Pancreas (tissue), 10 donors: ENCODE measurements around the gene SCD5. TPM values are rescaled to one million over a fixed set of nuclear protein-coding genes. Genes with fewer than 3 reads are reported as not detected.

Source experiments
- ATAC-seq, 4 donors: fragments of 200-7000 bp; cut with Tn5 transposase; one replicate each; pipeline versions ENCODE4 v1.8.0 to v1.9.1; 2020; ENCODE audit warnings: mild to moderate bottlenecking in 4 of 4, moderate library complexity in 4 of 4
- DNase-seq, 6 donors: peaks; one replicate each; pipeline ENCODE4 v3.0.0-alpha.2; 2020
- FAIRE-seq: peaks from 2 replicates; lab custom pipeline; 2012; peaks lifted over from hg19 to GRCh38; lab: Jason Lieb, UNC
- H3K27ac ChIP-seq, 4 donors: fragments of 200-600 bp; sonication (generic); 1 replicate in 3 of 4; 2 replicates in 1 of 4; pipeline versions ENCODE4 v1.5.0 to v1.8.0; 2020
- H3K27me3 ChIP-seq, 4 donors: fragments of 200-600 bp; one replicate each; pipeline ENCODE4 v1.8.0; 2021
- H3K36me3 ChIP-seq, 3 donors: fragments of 200-600 bp; sonication (generic) in 1 of 3; one replicate each; pipeline versions ENCODE4 v1.5.0 to v1.8.0; 2020 to 2021
- H3K4me1 ChIP-seq, 3 donors: fragments of 200-600 bp; one replicate each; pipeline ENCODE4 v1.8.0; 2021
- H3K4me3 ChIP-seq, 4 donors: fragments of 200-600 bp; sonication (generic) in 2 of 4; one replicate each; pipeline versions ENCODE4 v1.5.0 to v1.8.0; 2020 to 2021
- H3K9me3 ChIP-seq, 4 donors: fragments of 200-600 bp; one replicate each; pipeline ENCODE4 v1.8.0; 2021
- CTCF ChIP-seq, 4 donors: fragments of 200-600 bp; sonication (generic) in 3 of 4; IDR thresholded peaks; one replicate each; pipeline versions ENCODE4 v1.5.0 to v1.8.0; 2021; ENCODE audit warnings: antibody characterized with exemption in 4 of 4
- WGBS, 2 donors: extraction: QIAGEN DNeasy Blood & Tissue Kit; methylation state at CpG; one replicate each; pipeline ENCODE4 v1.1.7; 2013; 5-methylcytosine and 5-hydroxymethylcytosine counted together
- intact Hi-C, 3 donors: fragments of 100-400 bp; cut with DNase I; formaldehyde crosslinking; loops; one replicate each; pipeline versions ENCODE4 v1.11.1 to v1.14.2; 2022
- polyA plus RNA-seq, 2 donors: library from polyadenylated mRNA; stranded (reverse); fragments of 200-250 nt; gene quantifications; one replicate each; pipeline ENCODE4 v1.2.3, GENCODE V29; 2013
- total RNA-seq, 6 donors: library from RNA; stranded (reverse); fragmentation: NEBNext Ultra II Directional in 4 of 6; extraction: Animal tissue kit (Norgen Biotek cat#: 25700) in 4 of 6; gene quantifications; one replicate each; pipeline versions ENCODE4 v1.2.1 to v1.2.4, GENCODE V29; 2021 to 2023
- donor health status: healthy with polysubstance abuse.
- donor health status: DM: no; HTN: no; CAD: no; lungs with moderate emphysema.
- donor health status: DM: no; HTN: no; CAD: no.
- donor health status: control.
- donor health status: control.
- donor health status: Bipolar disorder and iron deficiency.
- donor health status: DM: yes; HTN: yes; CAD: no.
- donor health status: DM: no; HTN: no; CAD: no.
- donor health status: DM: no; HTN: no; CAD: no.
- donor health status: DM: yes; HTN: yes; CAD: no.

Gene SCD5
- total and polyA plus RNA-seq, 8 donors, result 19.1 to 58.3 (median 31.3) TPM

- ATAC-seq, result peak; percentile 29 to 46 (median 34)
- H3K4me1 ChIP-seq, result peaks cover 0 to 6% (median 0%) of the 10 kb centered on the region in 3 donors
- H3K27me3 ChIP-seq, result no peaks in the 10 kb centered on the region
- peak in 5 of 6 donors; percentile 25 to 73 (median 44) for DNase-seq
- peak overlapping the region; percentile 38 to 74 (median 52) for H3K27ac ChIP-seq
- FAIRE-seq, result no peak
- intact Hi-C loops, result no loop called here
- no peak for TF ChIP-seq CTCF (IDR thresholded peaks at IDR 0.05)
- H3K36me3 ChIP-seq, result no peaks in the 10 kb centered on the region
- H3K4me3 ChIP-seq, result peak overlapping the region; percentile 66 to 83 (median 74)
- WGBS, 2 donors, result 8 to 9% methylated on average over 33 to 47 of the region's 47 CpGs
- no peaks in the 10 kb centered on the region for H3K9me3 ChIP-seq
These were observed 1.0 kb downstream of the SCD5 start for GRCh38 chr4:82797405-82798111.

DNA sequence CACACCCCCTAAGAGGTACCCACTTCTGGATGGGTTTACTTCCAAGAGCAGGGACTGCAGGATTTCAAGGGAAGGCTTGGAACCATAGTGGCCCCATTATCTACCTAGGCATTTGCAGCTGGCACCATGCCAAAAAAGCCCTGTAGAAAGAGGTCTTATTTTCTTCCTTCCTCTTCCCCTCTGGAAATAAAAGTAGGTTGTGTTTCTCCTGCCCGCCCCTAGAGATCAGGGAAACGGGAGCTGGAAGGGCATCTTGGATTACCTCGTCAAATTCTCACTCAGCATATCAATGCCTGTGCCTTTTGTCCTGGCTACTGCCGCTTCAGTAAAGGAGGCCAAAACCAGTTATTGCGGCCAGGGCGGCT lies 1.6 kb downstream of the SCD5 start:
- DNase-seq (peak in 1 of 6 donors; percentile 31), ATAC-seq (no peak), FAIRE-seq (no peak)
- Histone ChIP-seq H3K27ac (peak overlapping the region in 2 of 4 donors; percentile 57 to 74), H3K27me3 (no peaks in the 10 kb centered on the region), H3K4me3 (peak overlapping the region; percentile 66 to 83 (median 74)), H3K36me3 (no peaks in the 10 kb centered on the region), H3K4me1 (peaks cover 0 to 6% (median 0%) of the 10 kb centered on the region in 3 donors), H3K9me3 (no peaks in the 10 kb centered on the region)
- WGBS, 2 donors, result 51 to 55% methylated on average over 6 of the region's 6 CpGs
- no peak for TF ChIP-seq CTCF (IDR thresholded peaks at IDR 0.05)
- intact Hi-C loops, result no loop called here

DNA sequence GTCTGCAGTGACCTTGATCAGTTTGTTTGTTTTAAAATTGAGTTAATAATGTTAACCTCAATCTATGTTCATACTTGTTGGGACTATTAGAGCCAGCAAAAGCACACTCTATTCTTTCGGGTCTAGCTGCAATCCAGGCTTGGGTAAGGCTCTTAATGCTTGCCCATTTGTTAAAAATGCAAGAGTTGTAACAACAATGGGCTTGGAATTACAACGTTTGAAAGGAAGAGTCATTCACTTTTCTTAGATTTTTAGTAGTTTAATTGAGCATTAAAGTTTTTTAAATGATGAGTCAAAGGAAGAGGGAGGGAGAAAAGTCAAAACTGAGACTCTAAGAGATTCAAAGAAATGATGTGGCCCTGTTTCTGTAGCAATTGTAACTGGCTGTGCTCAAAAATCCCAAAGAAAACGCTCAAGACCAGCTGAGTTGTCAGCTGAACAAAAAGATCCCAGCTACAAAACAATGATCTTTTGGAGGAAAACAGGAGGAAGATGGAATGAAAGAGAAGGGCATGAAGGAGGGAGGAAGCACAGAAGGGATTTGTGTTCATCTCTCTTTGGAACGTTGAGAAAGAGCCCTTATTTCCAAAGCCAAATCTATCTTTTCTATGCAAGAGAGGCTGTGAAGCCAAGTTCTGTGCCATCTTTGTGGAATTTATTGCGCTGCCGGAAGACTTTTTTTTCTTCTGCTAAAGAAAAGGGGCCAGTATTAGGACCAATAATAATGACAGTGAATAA lies 5.5 kb downstream of the SCD5 start:
- H3K4me1 ChIP-seq, result no peaks in the 10 kb centered on the region
- no peak for TF ChIP-seq CTCF (IDR thresholded peaks at IDR 0.05)
- no peaks in the 10 kb centered on the region for H3K9me3 ChIP-seq
- DNase-seq (no peak), FAIRE-seq (no peak), ATAC-seq (no peak)
- intact Hi-C loops, result no loop called here
- H3K27me3 ChIP-seq, result no peaks in the 10 kb centered on the region
- no peaks in the 10 kb centered on the region for H3K36me3 ChIP-seq
- no peak overlapping the region for H3K4me3 ChIP-seq
- 47 to 51% methylated on average over 6 of the region's 6 CpGs for WGBS, 2 donors
- H3K27ac ChIP-seq, result peak overlapping the region in 1 of 4 donors; percentile 18

DNA sequence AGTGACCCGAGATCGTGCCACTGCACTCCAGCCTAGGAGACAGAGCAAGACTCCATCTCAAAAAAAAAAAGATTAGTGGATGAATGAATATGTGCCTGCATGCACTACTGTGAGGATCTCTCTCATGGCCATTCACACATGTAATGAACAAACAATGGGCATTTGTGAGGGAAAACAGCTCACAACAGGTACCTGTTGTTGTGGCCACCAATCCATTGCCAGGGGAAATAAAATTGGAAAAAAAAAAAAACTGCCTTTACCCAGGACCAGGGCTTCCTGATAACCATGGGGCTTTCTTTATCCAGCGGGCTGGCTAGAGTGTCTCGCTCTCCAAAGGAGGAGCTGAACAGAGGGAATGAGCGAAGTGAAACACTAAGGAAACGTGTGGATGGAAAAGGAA lies 7.4 kb downstream of the SCD5 start:
- Histone ChIP-seq H3K27me3 (no peaks in the 10 kb centered on the region), H3K27ac (peak overlapping the region in 1 of 4 donors; percentile 18), H3K36me3 (no peaks in the 10 kb centered on the region), H3K4me1 (peaks cover 0 to 3% (median 0%) of the 10 kb centered on the region in 3 donors), H3K9me3 (no peaks in the 10 kb centered on the region), H3K4me3 (no peak overlapping the region)
- peak; percentile 27 to 56 (median 34) for ATAC-seq
- no peak for TF ChIP-seq CTCF (IDR thresholded peaks at IDR 0.05)
- no peak for DNase-seq
- intact Hi-C loops, result no loop called here
- FAIRE-seq, result no peak
- 77 to 78% methylated on average over 6 of the region's 6 CpGs for WGBS, 2 donors
